Astrocyte (in vitro differentiated cells and primary cell): Measurements from ENCODE around the gene LDLRAD4. TPM values are rescaled to one million over a fixed set of nuclear protein-coding genes. Genes with fewer than 3 reads are reported as not detected.

Experiments used
- DNase-seq: peaks from one replicate; pipeline ENCODE4 v3.0.0-alpha.2; 2010; ENCODE audit warnings: low read depth
- FAIRE-seq: peaks from 2 replicates; lab custom pipeline; 2011; peaks lifted over from hg19 to GRCh38; lab: Jason Lieb, UNC
- H2AFZ ChIP-seq: 2 replicates; pipeline ENCODE4 v1.6.0; 2012; ENCODE audit warnings: low read depth, low read length, inconsistent platforms
- H3K27ac ChIP-seq: 2 replicates; pipeline ENCODE4 v1.5.1; 2011; ENCODE audit warnings: low read depth, low read length, inconsistent platforms
- H3K27me3 ChIP-seq: 2 replicates; pipeline ENCODE4 v1.6.0; 2011; ENCODE audit warnings: low read length, inconsistent platforms; ENCODE audit not compliant: insufficient read depth
- H3K36me3 ChIP-seq: 2 replicates; pipeline ENCODE4 v1.5.1; 2011; ENCODE audit warnings: low read length, inconsistent platforms; ENCODE audit not compliant: insufficient read depth
- H3K4me1 ChIP-seq: 2 replicates; pipeline ENCODE4 v1.5.1; 2011; ENCODE audit warnings: low read length, inconsistent platforms; ENCODE audit not compliant: insufficient read depth
- H3K4me2 ChIP-seq: 2 replicates; pipeline ENCODE4 v1.6.0; 2012; ENCODE audit warnings: low read length, inconsistent platforms
- H3K4me3 ChIP-seq: 2 replicates; pipeline ENCODE4 v1.5.1; 2011; ENCODE audit warnings: low read depth, mild to moderate bottlenecking, low read length, inconsistent platforms; ENCODE audit not compliant: insufficient read depth
- H3K79me2 ChIP-seq: 2 replicates; pipeline ENCODE4 v1.6.0; 2012; ENCODE audit warnings: mild to moderate bottlenecking, low read length, inconsistent platforms; ENCODE audit not compliant: insufficient read depth
- H3K9ac ChIP-seq: 2 replicates; pipeline ENCODE4 v1.6.0; 2012; ENCODE audit warnings: mild to moderate bottlenecking, low read length, inconsistent platforms
- H3K9me3 ChIP-seq: 2 replicates; pipeline ENCODE4 v1.5.1; 2012; ENCODE audit warnings: low read depth, mild to moderate bottlenecking, low read length, inconsistent platforms; ENCODE audit not compliant: insufficient read depth
- H4K20me1 ChIP-seq: 2 replicates; pipeline ENCODE4 v1.6.0; 2012; ENCODE audit warnings: low read length, inconsistent platforms; ENCODE audit not compliant: insufficient read depth
- H3K27ac Mint-ChIP-seq: one replicate; pipeline ENCODE4 v1.8.0; 2021; ENCODE audit warnings: mild to moderate bottlenecking, mixed read lengths; ENCODE audit not compliant: unreplicated experiment
- H3K27me3 Mint-ChIP-seq: one replicate; pipeline ENCODE4 v1.8.0; 2021; ENCODE audit warnings: low read depth, mixed read lengths; ENCODE audit not compliant: unreplicated experiment
- H3K36me3 Mint-ChIP-seq: one replicate; pipeline ENCODE4 v1.8.0; 2021; ENCODE audit warnings: low read depth, mixed read lengths; ENCODE audit not compliant: unreplicated experiment
- H3K4me1 Mint-ChIP-seq: one replicate; pipeline ENCODE4 v1.8.0; 2021; ENCODE audit warnings: low read depth, mixed read lengths; ENCODE audit not compliant: unreplicated experiment
- H3K4me3 Mint-ChIP-seq: one replicate; pipeline ENCODE4 v1.8.0; 2021; ENCODE audit warnings: mild to moderate bottlenecking, moderate library complexity, mixed read lengths; ENCODE audit not compliant: unreplicated experiment
- H3K9me3 Mint-ChIP-seq: one replicate; pipeline ENCODE4 v1.8.0; 2021; ENCODE audit warnings: mild to moderate bottlenecking, mixed read lengths; ENCODE audit not compliant: unreplicated experiment
- CTCF ChIP-seq: IDR thresholded peaks from 2 replicates; pipeline ENCODE4 v1.5.1; 2011; ENCODE audit warnings: low read depth, mild to moderate bottlenecking, inconsistent platforms, low read length, moderate library complexity; ENCODE audit not compliant: insufficient read depth
- EZH2 ChIP-seq: IDR thresholded peaks from 2 replicates; pipeline ENCODE4 v1.6.1; 2012; ENCODE audit warnings: mild to moderate bottlenecking, low read length, inconsistent platforms; ENCODE audit not compliant: insufficient read depth
- total RNA-seq: library from RNA; stranded (reverse); gene quantifications from 2 replicates; pipeline ENCODE4 v1.2.1, GENCODE V29; 2021

The LDLRAD4 gene
- total RNA-seq, 1 donor from 2014 or later = 26.0 TPM

GRCh38 chr18:13395577-13395976 is 177.0 kb downstream of the LDLRAD4 start:
- H3K27ac Mint-ChIP-seq = no peak overlapping the region
- no peak overlapping the region for H3K4me2 ChIP-seq
- H3K79me2 ChIP-seq = no peaks in the 10 kb centered on the region
- H3K4me3 Mint-ChIP-seq = no peak overlapping the region
- TF ChIP-seq CTCF (no peak), EZH2 (no peak)
- peaks cover 4% of the 10 kb centered on the region for H3K27me3 ChIP-seq
- H3K36me3 Mint-ChIP-seq = peaks cover 15% of the 10 kb centered on the region
- H4K20me1 ChIP-seq = no peaks in the 10 kb centered on the region
- no peaks in the 10 kb centered on the region for H3K9me3 ChIP-seq
- no peaks in the 10 kb centered on the region for H3K36me3 ChIP-seq
- FAIRE-seq (no peak), DNase-seq (no peak)
- no peaks in the 10 kb centered on the region for H3K27me3 Mint-ChIP-seq
- no peak overlapping the region for H3K9ac ChIP-seq
- H3K9me3 Mint-ChIP-seq = peaks cover 3% of the 10 kb centered on the region
- H3K4me1 ChIP-seq = no peaks in the 10 kb centered on the region
- no peak overlapping the region for H3K27ac ChIP-seq
- H2AFZ ChIP-seq = no peak overlapping the region
- H3K4me1 Mint-ChIP-seq = peaks cover 5% of the 10 kb centered on the region
- H3K4me3 ChIP-seq = no peak overlapping the region

- no peaks in the 10 kb centered on the region for H3K27me3 Mint-ChIP-seq
- Histone ChIP-seq H3K36me3 (no peaks in the 10 kb centered on the region), H3K4me3 (no peak overlapping the region), H3K4me2 (no peak overlapping the region), H2AFZ (no peak overlapping the region), H3K9ac (no peak overlapping the region), H3K9me3 (no peaks in the 10 kb centered on the region), H3K4me1 (no peaks in the 10 kb centered on the region), H3K27ac (no peak overlapping the region), H3K27me3 (peaks cover 4% of the 10 kb centered on the region), H4K20me1 (no peaks in the 10 kb centered on the region), H3K79me2 (no peaks in the 10 kb centered on the region)
- H3K4me1 Mint-ChIP-seq = peaks cover 5% of the 10 kb centered on the region
- FAIRE-seq (no peak), DNase-seq (no peak)
- H3K4me3 Mint-ChIP-seq = no peak overlapping the region
- TF ChIP-seq EZH2 (no peak), CTCF (no peak)
- H3K9me3 Mint-ChIP-seq = peaks cover 3% of the 10 kb centered on the region
- peaks cover 16% of the 10 kb centered on the region for H3K36me3 Mint-ChIP-seq
- no peak overlapping the region for H3K27ac Mint-ChIP-seq
Measured at GRCh38 chr18:13397504-13398163, 179.1 kb downstream of the LDLRAD4 start.

GRCh38 chr18:13398631-13399030 is 180.1 kb downstream of the LDLRAD4 start:
- Histone ChIP-seq H4K20me1 (no peaks in the 10 kb centered on the region), H3K27me3 (peaks cover 2% of the 10 kb centered on the region), H3K36me3 (no peaks in the 10 kb centered on the region), H3K27ac (no peak overlapping the region), H2AFZ (no peak overlapping the region), H3K9ac (no peak overlapping the region), H3K4me3 (no peak overlapping the region), H3K4me1 (no peaks in the 10 kb centered on the region), H3K9me3 (no peaks in the 10 kb centered on the region), H3K79me2 (no peaks in the 10 kb centered on the region), H3K4me2 (no peak overlapping the region)
- Mint-ChIP-seq H3K4me3 (no peak overlapping the region), H3K9me3 (peaks cover 3% of the 10 kb centered on the region), H3K4me1 (peaks cover 3% of the 10 kb centered on the region), H3K27me3 (no peaks in the 10 kb centered on the region), H3K36me3 (peaks cover 14% of the 10 kb centered on the region), H3K27ac (no peak overlapping the region)
- FAIRE-seq (no peak), DNase-seq (no peak)
- TF ChIP-seq CTCF (no peak), EZH2 (no peak)
